WERI-Rb-1 (cell line): ENCODE results near the gene RGSL1.

Source experiments
- DNase-seq: peaks from one replicate; pipeline ENCODE4 v3.0.0-alpha.2; 2020
- H3K27ac ChIP-seq: fragments of 250-450 bp; sonication (Bioruptor Pico); 2 replicates; pipeline ENCODE4 v1.5.1; 2020; ENCODE audit warnings: mild to moderate bottlenecking, moderate library complexity
- H3K27me3 ChIP-seq: fragments of 250-450 bp; sonication (Bioruptor Pico); 2 replicates; pipeline ENCODE4 v1.5.1; 2021; ENCODE audit warnings: mild to moderate bottlenecking, low read depth, moderate library complexity; ENCODE audit not compliant: insufficient read depth, severe bottlenecking
- H3K36me3 ChIP-seq: fragments of 250-450 bp; sonication (Bioruptor Pico); 2 replicates; pipeline ENCODE4 v1.5.1; 2020; ENCODE audit warnings: mild to moderate bottlenecking, moderate library complexity
- H3K4me3 ChIP-seq: 2 replicates; pipeline ENCODE4 v1.5.1; 2011; ENCODE audit warnings: low read depth, mild to moderate bottlenecking, control low read depth, low read length
- H3K9me3 ChIP-seq: fragments of 250-450 bp; sonication (Bioruptor Pico); 2 replicates; pipeline ENCODE4 v1.5.1; 2021; ENCODE audit warnings: mild to moderate bottlenecking, moderate library complexity; ENCODE audit not compliant: severe bottlenecking
- TF ChIP-seq, protein P1 (sequence below): IDR thresholded peaks from 2 replicates; pipeline ENCODE4 v1.5.1; 2011; ENCODE audit warnings: low read depth, mild to moderate bottlenecking, control low read depth, inconsistent platforms, low read length

Gene RGSL1

GRCh38 chr1:182450087-182450486, at the start of gene RGSL1:
Gene RGSL1 (plus strand): TSS chr1:182450146. CDS start chr1:182450166, 20 bp downstream.
- Histone ChIP-seq H3K9me3 (no peaks in the 10 kb centered on the region), H3K36me3 (no peaks in the 10 kb centered on the region), H3K27me3 (no peaks in the 10 kb centered on the region), H3K4me3 (no peak within 1 kb of the TSS), H3K27ac (no peak within 1 kb of the TSS)
- TF ChIP-seq, protein P1, sequence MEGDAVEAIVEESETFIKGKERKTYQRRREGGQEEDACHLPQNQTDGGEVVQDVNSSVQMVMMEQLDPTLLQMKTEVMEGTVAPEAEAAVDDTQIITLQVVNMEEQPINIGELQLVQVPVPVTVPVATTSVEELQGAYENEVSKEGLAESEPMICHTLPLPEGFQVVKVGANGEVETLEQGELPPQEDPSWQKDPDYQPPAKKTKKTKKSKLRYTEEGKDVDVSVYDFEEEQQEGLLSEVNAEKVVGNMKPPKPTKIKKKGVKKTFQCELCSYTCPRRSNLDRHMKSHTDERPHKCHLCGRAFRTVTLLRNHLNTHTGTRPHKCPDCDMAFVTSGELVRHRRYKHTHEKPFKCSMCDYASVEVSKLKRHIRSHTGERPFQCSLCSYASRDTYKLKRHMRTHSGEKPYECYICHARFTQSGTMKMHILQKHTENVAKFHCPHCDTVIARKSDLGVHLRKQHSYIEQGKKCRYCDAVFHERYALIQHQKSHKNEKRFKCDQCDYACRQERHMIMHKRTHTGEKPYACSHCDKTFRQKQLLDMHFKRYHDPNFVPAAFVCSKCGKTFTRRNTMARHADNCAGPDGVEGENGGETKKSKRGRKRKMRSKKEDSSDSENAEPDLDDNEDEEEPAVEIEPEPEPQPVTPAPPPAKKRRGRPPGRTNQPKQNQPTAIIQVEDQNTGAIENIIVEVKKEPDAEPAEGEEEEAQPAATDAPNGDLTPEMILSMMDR, result no peak
- DNase-seq, result no peak

DNA sequence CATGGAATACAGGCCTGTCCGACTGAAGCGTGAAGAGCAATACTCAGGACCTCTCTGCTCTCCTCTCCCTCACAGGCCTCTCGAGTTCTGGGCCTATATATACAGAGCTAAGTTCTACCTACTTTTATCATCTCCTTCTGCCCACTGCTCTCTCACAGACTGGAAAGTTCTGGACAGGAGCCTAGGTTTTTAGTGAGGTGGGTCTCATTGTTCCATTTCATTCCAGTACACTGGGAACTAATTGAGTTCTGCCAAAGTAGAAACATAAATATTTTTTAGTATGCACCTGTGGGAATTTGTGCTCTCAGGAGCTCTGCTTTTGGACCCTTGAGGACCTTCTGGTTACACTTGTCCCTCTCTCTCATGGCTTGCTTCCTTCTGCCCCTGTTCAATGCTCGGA, 49.4 kb upstream of the RGSL1 start, which contains the start of gene TEDDM1:
Gene TEDDM1, minus strand, starts transcription at position 101 of the 400 bp plus-strand sequence. CDS start 182 bp downstream, outside the sequence.
- TF ChIP-seq, protein P1, result no peak
- DNase-seq, result no peak
- Histone ChIP-seq H3K36me3 (no peaks in the 10 kb centered on the region), H3K27ac (no peak within 1 kb of the TSS), H3K9me3 (no peaks in the 10 kb centered on the region), H3K4me3 (no peak within 1 kb of the TSS), H3K27me3 (no peaks in the 10 kb centered on the region)

DNA sequence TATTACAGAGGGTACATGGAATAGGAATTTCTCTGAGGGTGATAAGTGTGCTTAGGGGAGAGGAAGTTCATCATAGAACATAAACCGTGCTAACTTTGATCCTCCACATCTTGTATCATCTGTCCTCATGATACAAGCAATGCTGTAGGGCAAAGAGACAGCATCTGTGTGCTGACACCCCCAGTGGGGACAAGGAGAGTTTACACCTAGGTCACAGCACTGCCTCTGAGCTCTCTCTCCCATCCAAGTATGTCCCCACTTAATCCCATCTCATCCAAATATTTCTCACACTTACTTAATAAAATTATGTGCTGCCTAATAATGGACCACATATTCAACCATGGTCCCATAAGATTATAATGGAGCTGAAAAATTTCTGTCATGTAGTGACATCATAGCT, 45.2 kb upstream of the RGSL1 start:
- no peak overlapping the region for H3K27ac ChIP-seq
- H3K27me3 ChIP-seq, result no peaks in the 10 kb centered on the region
- H3K4me3 ChIP-seq, result no peak overlapping the region
- H3K36me3 ChIP-seq, result no peaks in the 10 kb centered on the region
- no peak for DNase-seq
- TF ChIP-seq, protein P1, result no peak
- H3K9me3 ChIP-seq, result no peaks in the 10 kb centered on the region

GRCh38 chr1:182405578-182405977, 44.4 kb upstream of the RGSL1 start:
- no peaks in the 10 kb centered on the region for H3K27me3 ChIP-seq
- H3K27ac ChIP-seq, result no peak overlapping the region
- no peaks in the 10 kb centered on the region for H3K36me3 ChIP-seq
- H3K4me3 ChIP-seq, result no peak overlapping the region
- TF ChIP-seq, protein P1, result no peak
- no peaks in the 10 kb centered on the region for H3K9me3 ChIP-seq
- DNase-seq, result no peak

- Histone ChIP-seq H3K27me3 (no peaks in the 10 kb centered on the region), H3K4me3 (no peak overlapping the region), H3K36me3 (no peaks in the 10 kb centered on the region), H3K27ac (no peak overlapping the region), H3K9me3 (no peaks in the 10 kb centered on the region)
- TF ChIP-seq, protein P1, result no peak
- DNase-seq, result no peak
Observed at GRCh38 chr1:182406012-182406411, 43.9 kb upstream of the RGSL1 start.

DNA sequence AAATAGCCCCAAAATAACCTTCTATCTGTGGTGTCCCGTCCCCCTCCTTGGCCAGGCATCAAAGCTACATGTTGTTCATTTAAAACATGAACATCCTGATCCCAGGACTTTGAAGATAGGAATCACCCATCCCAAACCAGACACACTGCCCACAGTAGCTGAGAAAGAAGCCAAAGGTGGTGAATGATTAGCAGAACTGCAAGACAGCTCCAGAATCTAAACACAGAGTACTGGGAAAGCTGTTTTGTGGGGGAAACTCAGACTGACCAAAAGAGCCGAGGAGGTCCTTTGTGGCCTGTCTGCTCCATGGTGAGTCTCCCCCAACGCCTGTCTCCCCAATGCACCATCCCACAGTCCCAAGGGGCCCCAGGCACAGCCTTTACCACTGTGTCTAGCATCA, 42.2 kb upstream of the RGSL1 start:
- TF ChIP-seq, protein P1, result no peak
- no peaks in the 10 kb centered on the region for H3K9me3 ChIP-seq
- no peak for DNase-seq

More for the DNA sequence above, 42.2 kb upstream of the RGSL1 start:
- Histone ChIP-seq H3K4me3 (no peak overlapping the region), H3K27me3 (no peaks in the 10 kb centered on the region), H3K27ac (no peak overlapping the region), H3K36me3 (no peaks in the 10 kb centered on the region)
